WTC11 (cell line): Measurements from ENCODE around the gene RELT. TPM values are rescaled to one million over a fixed set of nuclear protein-coding genes. Genes with fewer than 3 reads are reported as not detected.

Experiments used
- ATAC-seq: fragments of 200-7000 bp; cut with Tn5 transposase; 2 replicates; pipeline ENCODE4 v1.10.0; 2021; ENCODE audit warnings: mild to moderate bottlenecking, moderate library complexity
- CTCF ChIA-PET: fragments of 300-600 bp; sonication (Branson Sonifier 250); formaldehyde crosslinking; loops from one replicate; lab custom pipeline; 2021; ENCODE audit warnings: antibody characterized with exemption; lab: Charles Lee
- POLR2A ChIA-PET: fragments of 350-600 bp; sonication (Branson Sonifier 250); formaldehyde crosslinking; loops from one replicate; lab custom pipeline; 2021; ENCODE audit warnings: antibody characterized with exemption; lab: Charles Lee
- DNase-seq: peaks from one replicate; pipeline ENCODE4 v3.0.0; 2021; ENCODE audit warnings: low spot score
- H3K27ac Mint-ChIP-seq: 2 replicates; pipeline ENCODE4 v1.8.0; 2021; ENCODE audit warnings: mixed read lengths
- H3K27me3 Mint-ChIP-seq: 2 replicates; pipeline ENCODE4 v1.8.0; 2021; ENCODE audit warnings: low read depth, mild to moderate bottlenecking, moderate library complexity, mixed read lengths
- H3K36me3 Mint-ChIP-seq: 2 replicates; pipeline ENCODE4 v1.8.0; 2021; ENCODE audit warnings: mixed read lengths
- H3K4me1 Mint-ChIP-seq: 2 replicates; pipeline ENCODE4 v1.8.0; 2022; ENCODE audit warnings: mixed read lengths
- H3K4me3 Mint-ChIP-seq: 2 replicates; pipeline ENCODE4 v1.8.0; 2021; ENCODE audit warnings: mild to moderate bottlenecking, moderate library complexity, mixed read lengths
- H3K9me3 Mint-ChIP-seq: 2 replicates; pipeline ENCODE4 v1.8.0; 2021; ENCODE audit warnings: mixed read lengths
- ATF6 ChIP-seq: sonication (generic); formaldehyde crosslinking; IDR thresholded peaks from 2 replicates; pipeline ENCODE4 v1.8.1; 2023; ENCODE audit warnings: mild to moderate bottlenecking, missing genetic modification reagents
- ERG ChIP-seq: fragments of 250-450 bp; sonication (Bioruptor Pico); IDR thresholded peaks from 2 replicates; pipeline ENCODE4 v1.8.0; 2021; ENCODE audit warnings: mild to moderate bottlenecking
- ETV6 ChIP-seq: sonication (generic); formaldehyde crosslinking; IDR thresholded peaks from 2 replicates; pipeline ENCODE4 v1.8.1; 2022; ENCODE audit warnings: mild to moderate bottlenecking, missing genetic modification reagents
- FOXJ3 ChIP-seq: sonication (generic); formaldehyde crosslinking; IDR thresholded peaks from 2 replicates; pipeline ENCODE4 v1.9.0; 2021; ENCODE audit warnings: missing genetic modification reagents, mild to moderate bottlenecking, borderline replicate concordance
- GABPB1 ChIP-seq: sonication (generic); formaldehyde crosslinking; IDR thresholded peaks from 2 replicates; pipeline ENCODE4 v1.8.1; 2023; ENCODE audit warnings: mild to moderate bottlenecking, missing genetic modification reagents
- HMGA2 ChIP-seq: fragments of 250-450 bp; sonication (Bioruptor Pico); IDR thresholded peaks from 2 replicates; pipeline ENCODE4 v1.4.0; 2021; ENCODE audit warnings: mild to moderate bottlenecking, moderate library complexity
- IRF2 ChIP-seq: sonication (generic); formaldehyde crosslinking; IDR thresholded peaks from 2 replicates; pipeline ENCODE4 v1.8.0; 2022; ENCODE audit warnings: low read depth, missing genetic modification reagents, borderline replicate concordance
- KAT7 ChIP-seq: sonication (generic); formaldehyde crosslinking; IDR thresholded peaks from 2 replicates; pipeline ENCODE4 v1.8.1; 2023; ENCODE audit warnings: missing genetic modification reagents, mild to moderate bottlenecking, borderline replicate concordance
- MAX ChIP-seq: sonication (generic); formaldehyde crosslinking; IDR thresholded peaks from 2 replicates; pipeline ENCODE4 v1.8.0; 2022; ENCODE audit warnings: mild to moderate bottlenecking, missing genetic modification reagents
- MLX ChIP-seq: sonication (generic); formaldehyde crosslinking; IDR thresholded peaks from 2 replicates; pipeline ENCODE4 v1.8.1; 2023; ENCODE audit warnings: mild to moderate bottlenecking, missing genetic modification reagents, moderate library complexity
- NFYB ChIP-seq: sonication (generic); formaldehyde crosslinking; conservative IDR thresholded peaks from 2 replicates; pipeline ENCODE4 v1.8.0; 2022; ENCODE audit warnings: low read depth, missing genetic modification reagents
- NR3C1 ChIP-seq: sonication (generic); formaldehyde crosslinking; conservative IDR thresholded peaks from 2 replicates; pipeline ENCODE4 v1.8.1; 2023; ENCODE audit warnings: low read depth, mild to moderate bottlenecking, missing genetic modification reagents
- OVOL2 ChIP-seq: fragments of 250-450 bp; sonication (Bioruptor Pico); IDR thresholded peaks from 2 replicates; pipeline ENCODE4 v1.9.0; 2021; ENCODE audit warnings: mild to moderate bottlenecking, borderline replicate concordance
- PRDM15 ChIP-seq: sonication (generic); formaldehyde crosslinking; IDR thresholded peaks from 2 replicates; pipeline ENCODE4 v1.8.0; 2022; ENCODE audit warnings: missing genetic modification reagents
- SP1 ChIP-seq: sonication (generic); formaldehyde crosslinking; conservative IDR thresholded peaks from 2 replicates; pipeline ENCODE4 v1.8.1; 2022; ENCODE audit warnings: missing genetic modification reagents
- TCF7 ChIP-seq: sonication (generic); formaldehyde crosslinking; IDR thresholded peaks from 2 replicates; pipeline ENCODE4 v1.8.0; 2022; ENCODE audit warnings: mild to moderate bottlenecking, low read depth, missing genetic modification reagents, moderate library complexity
- TEAD1 ChIP-seq: sonication (generic); formaldehyde crosslinking; IDR thresholded peaks from 2 replicates; pipeline ENCODE4 v1.8.0; 2022; ENCODE audit warnings: mild to moderate bottlenecking, missing genetic modification reagents
- TP53 ChIP-seq: sonication (generic); formaldehyde crosslinking; IDR thresholded peaks from 2 replicates; pipeline ENCODE4 v1.8.1; 2023; ENCODE audit warnings: mild to moderate bottlenecking, missing genetic modification reagents
- USF2 ChIP-seq: sonication (generic); formaldehyde crosslinking; IDR thresholded peaks from 2 replicates; pipeline ENCODE4 v1.8.1; 2023; ENCODE audit warnings: mild to moderate bottlenecking, missing genetic modification reagents, moderate library complexity
- ZBTB21 ChIP-seq: sonication (generic); formaldehyde crosslinking; IDR thresholded peaks from 2 replicates; pipeline ENCODE4 v1.8.1; 2023; ENCODE audit warnings: mild to moderate bottlenecking, missing genetic modification reagents, borderline replicate concordance
- ZNF138 ChIP-seq: sonication (generic); formaldehyde crosslinking; conservative IDR thresholded peaks from 2 replicates; pipeline ENCODE4 v1.8.1; 2022; ENCODE audit warnings: mild to moderate bottlenecking, moderate library complexity, missing genetic modification reagents
- ZNF219 ChIP-seq: sonication (generic); formaldehyde crosslinking; IDR thresholded peaks from 2 replicates; pipeline ENCODE4 v1.8.0; 2023; ENCODE audit warnings: missing genetic modification reagents, mild to moderate bottlenecking, borderline replicate concordance
- ZNF281 ChIP-seq: sonication (generic); formaldehyde crosslinking; IDR thresholded peaks from 2 replicates; pipeline ENCODE4 v1.8.0; 2023; ENCODE audit warnings: mild to moderate bottlenecking, missing genetic modification reagents
- ZNF317 ChIP-seq: sonication (generic); formaldehyde crosslinking; IDR thresholded peaks from 2 replicates; pipeline ENCODE4 v1.8.1; 2023; ENCODE audit warnings: low read depth, mild to moderate bottlenecking, moderate library complexity, missing genetic modification reagents, borderline replicate concordance
- ZNF416 ChIP-seq: fragments of 250-450 bp; sonication (Bioruptor Pico); IDR thresholded peaks from 2 replicates; pipeline ENCODE4 v1.9.0; 2021; ENCODE audit warnings: mild to moderate bottlenecking, inconsistent platforms
- total RNA-seq: library from RNA; stranded (reverse); gene quantifications from 3 replicates; pipeline ENCODE4 v1.2.3, GENCODE V29; 2021

The RELT gene
- total RNA-seq, 1 experiment from 2014 or later, result 6.7 TPM

- Mint-ChIP-seq H3K4me3 (no peak overlapping the region), H3K4me1 (peaks cover 21% of the 10 kb centered on the region), H3K27ac (no peak overlapping the region), H3K36me3 (no peaks in the 10 kb centered on the region), H3K9me3 (no peaks in the 10 kb centered on the region), H3K27me3 (peaks cover 48% of the 10 kb centered on the region)
- ATAC-seq (no peak), DNase-seq (no peak)
- ChIA-PET POLR2A (no interaction called here), CTCF (interaction anchor here (0.6 to 4.1 kb wide), 7 partner anchors 9 to 42 kb away, joined by 3 to 49 read pairs (median 10); partner anchors contain the start of gene ARHGEF17)
- TF ChIP-seq MAX (CRISPR knock-in tag) (no peak), ATF6 (CRISPR knock-in tag) (no peak), NR3C1 (CRISPR knock-in tag) (no peak), ZNF317 (CRISPR knock-in tag) (no peak), TP53 (CRISPR knock-in tag) (no peak), GABPB1 (no peak), TEAD1 (CRISPR knock-in tag) (no peak), ZNF219 (CRISPR knock-in tag) (no peak), ZBTB21 (no peak), ZNF138 (CRISPR knock-in tag) (no peak), MLX (CRISPR knock-in tag) (no peak), ZNF281 (CRISPR knock-in tag) (no peak), PRDM15 (CRISPR knock-in tag) (no peak), ETV6 (no peak)
Measured at GRCh38 chr11:73340164-73340563, 36.0 kb upstream of the RELT start.

GRCh38 chr11:73342633-73343032 lies 33.6 kb upstream of the RELT start:
- Mint-ChIP-seq H3K4me1 (peaks cover 18% of the 10 kb centered on the region), H3K36me3 (no peaks in the 10 kb centered on the region), H3K27ac (no peak overlapping the region), H3K9me3 (no peaks in the 10 kb centered on the region), H3K27me3 (peaks cover 33% of the 10 kb centered on the region), H3K4me3 (peak overlapping the region; percentile 69)
- CTCF ChIA-PET, result interaction anchor here (1.3 to 4.1 kb wide), 7 partner anchors 8 to 106 kb away, joined by 3 to 49 read pairs (median 10); partner anchors contain the start of gene ARHGEF17
- DNase-seq, result peak; percentile 53
- POLR2A ChIA-PET, result no interaction called here
- peak; percentile 63 for ATAC-seq
- no peak for TF ChIP-seq NFYB
- no peak for TF ChIP-seq ZNF219 (CRISPR knock-in tag)
- no peak for TF ChIP-seq FOXJ3 (CRISPR knock-in tag)
- TF ChIP-seq USF2 (CRISPR knock-in tag), result no peak
- TF ChIP-seq ERG, result no peak
- TF ChIP-seq OVOL2 (CRISPR knock-in tag), result no peak
- TF ChIP-seq SP1, result no peak
- no peak for TF ChIP-seq IRF2 (CRISPR knock-in tag)
- no peak for TF ChIP-seq ZNF416
- TF ChIP-seq KAT7 (CRISPR knock-in tag), result no peak
- no peak for TF ChIP-seq HMGA2 (CRISPR knock-in tag)
- TF ChIP-seq TCF7, result no peak
- no peak for TF ChIP-seq ZNF138 (CRISPR knock-in tag)
